ENCODE data around the gene FAR2.
"Not testable (repeated sequence)": the region's sequence is repeated elsewhere in the genome, so short reads cannot be mapped to it uniquely, and the experiment has no call there.

Gene FAR2

DNA sequence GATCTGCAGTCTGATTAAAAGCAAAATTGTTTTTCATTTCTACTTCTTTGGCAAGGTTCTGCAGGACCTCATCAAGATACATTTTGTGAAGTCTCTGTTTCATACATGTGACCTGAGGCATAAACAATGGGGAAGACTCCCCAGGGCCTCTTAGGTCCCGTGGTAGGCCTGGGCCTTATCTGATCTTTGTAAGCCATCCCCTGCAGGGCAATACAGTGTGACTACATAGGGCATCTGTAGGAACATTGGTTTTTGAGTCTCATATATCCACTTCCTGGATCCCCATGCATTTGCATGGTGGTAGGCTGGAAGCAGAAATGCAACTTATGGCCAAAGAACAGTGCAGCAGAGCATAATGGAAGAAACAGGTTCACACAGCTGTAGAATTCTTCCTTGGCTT lies 6.0 kb downstream of the FAR2 start:
- DNase-seq = no peak

GRCh38 chr12:29157486-29157946 lies 8.4 kb downstream of the FAR2 start:
- no peak for DNase-seq

- DNase-seq = no peak
These were observed 9.2 kb downstream of the FAR2 start for GRCh38 chr12:29158115-29158763.

DNA sequence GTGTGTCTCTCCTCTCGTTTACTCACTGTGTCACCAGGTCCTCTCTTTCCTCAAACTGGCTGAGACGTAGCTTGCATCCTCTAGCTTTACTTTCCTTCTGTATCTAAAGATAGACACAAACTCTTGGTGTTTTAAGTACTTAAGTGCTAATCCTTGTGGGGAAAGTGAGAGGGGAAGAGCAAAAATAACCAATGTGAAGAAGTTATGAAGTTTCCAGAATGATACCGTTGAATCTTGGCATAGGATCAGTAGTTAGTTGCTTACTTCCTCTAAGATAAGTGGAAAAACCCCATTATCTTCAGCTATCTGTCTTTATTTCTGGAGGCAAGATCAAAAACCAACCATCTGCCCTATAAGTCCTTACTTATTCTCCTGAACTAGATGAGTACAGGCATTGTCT lies 10.6 kb downstream of the FAR2 start:
- DNase-seq = no peak

GRCh38 chr12:29160230-29160629 lies 11.2 kb downstream of the FAR2 start:
- DNase-seq = no peak

DNA sequence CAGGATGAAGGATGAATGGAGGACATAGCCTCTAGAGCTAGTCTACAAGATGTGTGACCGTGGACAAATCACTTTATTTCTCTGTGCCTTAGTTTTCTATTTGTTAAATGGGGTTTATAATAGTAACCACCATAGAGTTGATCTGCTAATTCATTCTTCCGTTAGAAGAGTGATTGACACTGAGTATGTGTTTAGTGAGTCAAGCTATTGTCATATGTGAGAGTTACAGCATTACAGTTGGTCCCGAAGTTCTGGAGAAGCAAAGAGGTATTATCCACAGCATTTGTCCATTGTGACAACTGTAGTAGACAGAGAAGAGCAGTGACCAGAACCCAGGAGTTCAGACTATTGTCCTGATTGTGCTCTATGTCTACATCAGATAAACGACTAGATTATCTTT lies 14.1 kb downstream of the FAR2 start:
- DNase-seq = no peak

- DNase-seq = no peak
These were observed 15.7 kb downstream of the FAR2 start for GRCh38 chr12:29164477-29165393.

GRCh38 chr12:29167445-29167844 lies 18.4 kb downstream of the FAR2 start:
- DNase-seq = no peak

DNA sequence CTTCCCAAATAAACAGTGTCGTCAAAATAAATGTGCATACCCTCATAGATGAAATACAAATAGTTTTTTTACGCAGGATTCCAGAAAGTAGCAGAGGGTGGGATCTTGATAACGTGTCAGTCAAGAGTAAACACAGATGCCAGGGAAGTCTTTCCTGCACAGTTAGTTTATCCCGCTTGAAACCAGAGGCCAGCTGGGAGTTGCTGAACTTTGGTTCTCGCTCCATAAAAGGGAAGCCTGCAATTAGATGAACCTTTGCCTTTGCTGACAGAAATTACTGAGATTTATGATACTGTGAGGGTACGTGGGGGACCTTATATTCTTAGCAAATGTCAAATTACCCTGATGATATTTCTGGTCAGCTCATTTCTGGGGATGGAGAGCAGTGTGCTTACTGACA lies 18.9 kb downstream of the FAR2 start:
- DNase-seq = no peak

DNA sequence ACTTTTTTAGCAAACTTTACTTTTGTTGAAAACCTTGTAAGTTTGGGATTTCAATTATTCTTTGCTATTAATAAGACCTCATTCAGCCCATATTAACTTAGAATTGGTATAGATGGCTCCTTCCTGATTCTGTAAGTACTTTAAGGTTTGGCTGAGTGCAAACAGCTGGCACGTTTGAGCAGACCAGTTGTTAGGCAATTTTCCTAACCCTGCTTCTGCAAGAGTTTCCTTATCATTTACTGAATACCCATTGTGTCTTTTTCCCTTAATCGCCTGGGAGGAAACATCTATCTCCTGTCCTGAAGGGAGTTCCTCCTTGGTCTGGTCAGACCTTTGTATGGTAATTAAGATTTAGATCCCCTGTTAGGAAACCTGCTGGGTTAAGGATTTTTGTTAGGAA lies 20.9 kb downstream of the FAR2 start:
- not testable (repeated sequence) for DNase-seq

DNA sequence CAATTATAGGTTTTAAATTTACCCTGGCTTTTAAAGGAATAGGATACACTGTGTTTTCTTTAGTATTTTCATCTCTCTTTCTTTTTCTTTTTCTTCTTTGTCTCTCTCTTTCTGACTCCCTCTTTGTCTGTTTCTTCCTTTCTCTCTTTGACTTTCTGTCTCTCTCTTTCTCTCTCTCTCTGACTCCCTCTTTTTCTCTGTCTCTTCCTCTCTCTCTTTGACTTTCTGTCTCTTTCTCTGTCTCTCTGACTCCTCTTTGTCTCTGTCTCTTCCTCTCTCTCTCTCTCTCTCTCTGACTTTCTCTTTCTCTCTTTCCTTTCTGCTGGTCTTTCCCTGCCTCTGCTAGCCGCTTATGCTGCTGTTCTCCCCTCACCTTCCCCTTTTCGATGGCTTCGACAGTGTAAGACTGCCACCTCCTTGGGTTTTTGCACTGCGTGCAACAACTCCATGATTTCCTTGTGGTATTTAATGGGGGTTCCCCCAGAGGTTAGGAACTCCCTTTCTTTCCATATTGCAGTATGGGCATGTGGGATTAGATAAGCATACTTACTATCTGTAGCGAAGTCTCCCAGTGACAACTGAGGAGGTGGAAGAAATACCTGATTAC lies 21.5 kb downstream of the FAR2 start:
- not testable (repeated sequence) for DNase-seq

- no peak for DNase-seq
These were observed 22.6 kb downstream of the FAR2 start for GRCh38 chr12:29171421-29172258.

DNA sequence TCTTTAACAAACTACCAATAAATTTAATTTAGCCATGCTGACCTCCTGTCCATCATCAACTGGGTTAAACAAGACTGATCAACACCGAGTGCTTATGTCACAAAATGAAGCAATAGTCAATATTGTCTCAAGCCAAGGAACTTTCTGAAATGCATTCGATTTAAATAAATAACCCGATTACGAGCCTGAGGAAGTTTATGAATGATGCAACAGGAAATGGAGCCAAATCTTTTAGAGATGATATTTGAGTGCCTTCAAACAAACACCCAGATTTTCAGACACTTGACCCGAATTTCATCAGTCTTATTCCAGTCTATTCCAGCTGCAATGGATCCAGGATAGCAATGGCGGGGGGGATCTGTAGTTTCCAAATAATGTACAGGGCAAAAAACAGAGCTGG lies 27.9 kb downstream of the FAR2 start:
- no peak for DNase-seq

DNA sequence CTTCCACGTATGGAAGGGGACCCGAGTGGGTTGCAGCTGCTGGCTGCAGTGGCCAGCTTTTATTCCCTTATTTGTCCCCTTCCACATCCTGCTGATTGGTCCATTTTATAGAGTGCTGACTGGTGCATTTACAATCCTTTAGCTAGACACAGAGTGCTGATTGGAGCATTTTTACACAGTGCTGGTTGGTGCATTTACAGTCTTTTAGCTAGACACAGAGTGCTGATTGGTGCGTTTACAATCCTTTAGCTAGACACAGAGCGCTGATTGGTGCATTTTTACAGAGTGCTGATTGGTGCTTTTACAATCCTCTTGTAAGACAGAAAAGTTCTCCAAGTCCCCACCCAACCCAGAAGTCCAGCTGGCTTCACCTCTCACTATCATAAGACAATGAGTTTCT lies 33.2 kb downstream of the FAR2 start:
- DNase-seq = not testable (repeated sequence)

GRCh38 chr12:29187756-29188155 lies 38.7 kb downstream of the FAR2 start:
- no peak for DNase-seq

GRCh38 chr12:29191267-29191850 lies 42.3 kb downstream of the FAR2 start:
- DNase-seq = no peak

DNA sequence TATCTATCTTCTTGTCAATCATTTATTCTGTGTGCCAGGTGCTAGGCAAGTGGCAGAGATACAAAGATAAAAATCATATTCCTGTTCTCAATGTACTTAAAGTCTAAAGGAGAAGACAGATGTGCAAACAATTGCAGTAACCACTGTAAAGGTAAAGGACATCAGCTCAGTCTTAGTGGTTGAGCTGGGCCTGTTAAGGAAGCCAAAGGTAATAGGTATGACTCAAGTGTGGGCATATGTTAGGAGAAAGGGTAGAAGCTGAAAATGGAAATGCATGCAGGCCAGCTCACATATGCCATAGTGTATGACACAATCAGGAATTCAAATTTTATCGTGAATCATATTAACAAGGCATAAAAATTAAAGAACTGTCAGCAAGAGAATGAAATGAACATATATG lies 49.8 kb downstream of the FAR2 start:
- no peak for DNase-seq

- no peak for DNase-seq
These were observed 51.5 kb downstream of the FAR2 start for GRCh38 chr12:29200586-29200985.

- DNase-seq = no peak
These were observed 52.2 kb downstream of the FAR2 start for GRCh38 chr12:29201296-29201695.

DNA sequence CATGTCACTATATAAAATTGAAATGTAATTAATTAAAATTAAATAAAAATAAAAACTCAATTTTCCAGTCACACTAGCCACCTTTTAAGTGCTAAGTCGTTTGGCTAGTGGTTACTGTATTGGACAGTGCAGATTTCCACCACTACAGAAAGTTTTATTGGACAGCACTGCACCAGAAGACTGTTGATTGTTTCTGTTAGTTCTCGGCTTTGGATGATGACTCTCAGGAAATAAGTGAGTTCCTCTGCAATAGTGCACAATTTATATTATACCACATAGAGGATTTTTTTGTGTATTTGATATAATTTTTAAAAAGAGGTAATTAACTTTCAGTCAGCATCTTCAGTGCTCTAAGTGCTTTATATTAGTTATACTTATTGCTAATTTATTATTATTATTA lies 52.7 kb downstream of the FAR2 start:
- DNase-seq = no peak

- no peak for DNase-seq
These were observed 55.4 kb downstream of the FAR2 start for GRCh38 chr12:29204521-29204920.

DNA sequence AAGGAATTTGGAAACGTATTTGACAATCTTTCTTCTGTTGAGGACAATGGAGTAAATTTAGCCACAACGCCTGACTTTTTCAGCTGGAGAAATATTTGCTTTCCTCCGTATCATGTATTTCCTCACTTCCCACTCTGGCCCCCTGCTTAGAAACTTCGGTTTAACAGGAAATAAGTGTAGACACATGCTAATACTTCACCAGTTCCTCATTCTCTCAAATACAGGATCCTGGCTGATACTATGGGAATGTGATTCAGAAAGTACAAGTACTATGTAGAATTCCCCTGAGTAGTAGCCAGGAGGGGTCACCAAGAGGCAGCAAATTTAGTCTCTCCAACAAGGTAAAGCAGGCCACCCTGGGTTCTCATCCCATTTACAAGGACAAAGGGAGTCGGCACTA lies 58.0 kb downstream of the FAR2 start:
- DNase-seq = no peak

DNA sequence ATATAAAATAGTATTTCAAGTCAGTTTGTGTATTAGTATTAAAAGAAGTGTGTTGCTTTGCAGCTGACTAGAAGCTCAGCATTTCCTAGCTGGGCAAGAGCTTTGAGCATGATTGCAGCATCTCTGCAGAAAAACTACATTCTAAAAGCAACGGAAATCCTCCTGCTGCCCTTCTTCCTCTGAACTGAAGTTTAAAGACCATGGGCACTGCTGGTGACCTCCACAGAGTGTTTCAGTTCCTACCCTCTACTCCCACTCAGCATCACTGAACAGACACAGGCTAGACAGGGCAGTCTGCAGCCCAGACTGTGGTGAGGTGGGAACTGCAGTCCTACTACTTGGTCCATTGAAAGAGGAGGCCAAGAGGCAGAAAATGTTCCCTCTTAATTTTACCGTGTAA lies 59.0 kb downstream of the FAR2 start:
- DNase-seq = no peak
